Measurements from ENCODE around the gene PSPC1.

- TF ChIP-seq, protein P1, sequence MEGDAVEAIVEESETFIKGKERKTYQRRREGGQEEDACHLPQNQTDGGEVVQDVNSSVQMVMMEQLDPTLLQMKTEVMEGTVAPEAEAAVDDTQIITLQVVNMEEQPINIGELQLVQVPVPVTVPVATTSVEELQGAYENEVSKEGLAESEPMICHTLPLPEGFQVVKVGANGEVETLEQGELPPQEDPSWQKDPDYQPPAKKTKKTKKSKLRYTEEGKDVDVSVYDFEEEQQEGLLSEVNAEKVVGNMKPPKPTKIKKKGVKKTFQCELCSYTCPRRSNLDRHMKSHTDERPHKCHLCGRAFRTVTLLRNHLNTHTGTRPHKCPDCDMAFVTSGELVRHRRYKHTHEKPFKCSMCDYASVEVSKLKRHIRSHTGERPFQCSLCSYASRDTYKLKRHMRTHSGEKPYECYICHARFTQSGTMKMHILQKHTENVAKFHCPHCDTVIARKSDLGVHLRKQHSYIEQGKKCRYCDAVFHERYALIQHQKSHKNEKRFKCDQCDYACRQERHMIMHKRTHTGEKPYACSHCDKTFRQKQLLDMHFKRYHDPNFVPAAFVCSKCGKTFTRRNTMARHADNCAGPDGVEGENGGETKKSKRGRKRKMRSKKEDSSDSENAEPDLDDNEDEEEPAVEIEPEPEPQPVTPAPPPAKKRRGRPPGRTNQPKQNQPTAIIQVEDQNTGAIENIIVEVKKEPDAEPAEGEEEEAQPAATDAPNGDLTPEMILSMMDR (IDR thresholded peaks at IDR 0.05): no peak
- TF ChIP-seq POLR2A (IDR thresholded peaks at IDR 0.05): no peak
Measured at GRCh38 chr13:19726611-19727010, 56.1 kb downstream of the PSPC1 start.

All from breast epithelium (tissue), 3 donors.